Measurements from ENCODE around the gene ARHGAP21. TPM values are rescaled to one million over a fixed set of nuclear protein-coding genes. Genes with fewer than 3 reads are reported as not detected.

The ARHGAP21 gene
- total and polyA plus RNA-seq, 2 donors (not counting 1 experiment from before 2014, with no cell fraction given), result 5.3 to 25.5 TPM

DNA sequence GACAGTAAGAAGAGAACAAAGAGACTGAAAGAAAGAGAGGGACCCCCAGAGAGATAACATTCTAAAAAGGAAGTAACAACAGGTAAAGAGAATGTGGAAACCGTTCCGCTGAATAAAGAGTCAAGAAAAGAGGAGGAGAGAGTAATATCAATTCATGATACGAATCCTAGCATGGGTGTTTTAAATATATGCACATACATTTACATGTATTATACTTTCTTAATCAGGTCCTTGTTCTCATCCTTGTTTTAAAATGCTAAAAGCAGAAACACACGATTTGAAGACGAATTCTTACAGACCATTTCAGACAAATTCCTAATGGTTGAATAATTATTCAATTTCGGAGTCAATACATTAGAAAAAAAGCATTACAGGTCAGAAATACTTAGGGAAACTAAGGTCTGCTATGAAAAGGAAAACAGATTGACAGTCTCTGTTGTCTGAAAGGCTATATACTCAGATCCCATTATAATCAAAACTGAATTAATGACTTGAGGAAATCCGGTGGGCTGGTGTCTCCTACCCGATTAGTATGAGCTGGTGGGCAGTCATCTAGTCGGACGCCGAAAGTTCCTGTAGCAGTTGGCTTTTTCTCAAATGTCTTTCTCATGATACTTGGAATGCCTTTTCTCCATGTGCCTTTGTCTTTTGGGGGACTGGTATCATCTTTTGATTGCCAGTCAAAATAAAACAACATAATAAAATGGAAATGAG lies 127.3 kb downstream of the ARHGAP21 start:
- no peak overlapping the region for H3K27ac ChIP-seq (ENCODE audit: low read length in 2 of 2)
- Mint-ChIP-seq H3K4me1 (no peaks in the 10 kb centered on the region), H3K9me3 (ENCODE audit: insufficient read depth) (no peaks in the 10 kb centered on the region), H3K27me3 (no peaks in the 10 kb centered on the region), H3K4me3 (no peak overlapping the region), H3K27ac (no peak overlapping the region)
- H3K36me3 ChIP-seq (replicated peaks in 1 of 2; ENCODE audit: control extremely low read depth in 1 of 2, control insufficient read depth in 1 of 2, extremely low read depth in 1 of 2, insufficient read depth in 2 of 2, low read length in 1 of 2), result no peaks in the 10 kb centered on the region
- no peaks in the 10 kb centered on the region for H3K79me2 ChIP-seq (ENCODE audit: control insufficient read depth, insufficient read depth, low read length)
- TF ChIP-seq EZH2 (IDR thresholded peaks at IDR 0.05; ENCODE audit: borderline replicate concordance, insufficient read depth, low read depth, low read length, poor library complexity, severe bottlenecking), result no peak
- TF ChIP-seq, protein P1, sequence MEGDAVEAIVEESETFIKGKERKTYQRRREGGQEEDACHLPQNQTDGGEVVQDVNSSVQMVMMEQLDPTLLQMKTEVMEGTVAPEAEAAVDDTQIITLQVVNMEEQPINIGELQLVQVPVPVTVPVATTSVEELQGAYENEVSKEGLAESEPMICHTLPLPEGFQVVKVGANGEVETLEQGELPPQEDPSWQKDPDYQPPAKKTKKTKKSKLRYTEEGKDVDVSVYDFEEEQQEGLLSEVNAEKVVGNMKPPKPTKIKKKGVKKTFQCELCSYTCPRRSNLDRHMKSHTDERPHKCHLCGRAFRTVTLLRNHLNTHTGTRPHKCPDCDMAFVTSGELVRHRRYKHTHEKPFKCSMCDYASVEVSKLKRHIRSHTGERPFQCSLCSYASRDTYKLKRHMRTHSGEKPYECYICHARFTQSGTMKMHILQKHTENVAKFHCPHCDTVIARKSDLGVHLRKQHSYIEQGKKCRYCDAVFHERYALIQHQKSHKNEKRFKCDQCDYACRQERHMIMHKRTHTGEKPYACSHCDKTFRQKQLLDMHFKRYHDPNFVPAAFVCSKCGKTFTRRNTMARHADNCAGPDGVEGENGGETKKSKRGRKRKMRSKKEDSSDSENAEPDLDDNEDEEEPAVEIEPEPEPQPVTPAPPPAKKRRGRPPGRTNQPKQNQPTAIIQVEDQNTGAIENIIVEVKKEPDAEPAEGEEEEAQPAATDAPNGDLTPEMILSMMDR (IDR thresholded peaks at IDR 0.05), result no peak
- H3K9me3 ChIP-seq (ENCODE audit: control extremely low read depth in 1 of 3, control insufficient read depth in 2 of 3, insufficient read depth in 1 of 3, low read length in 2 of 3), result no peaks in the 10 kb centered on the region
- intact Hi-C loops (cut with micrococcal nuclease), result no loop called here
- H3K4me3 ChIP-seq (ENCODE audit: control extremely low read depth in 1 of 5, extremely low read depth in 1 of 5, insufficient read depth in 1 of 5, low read depth in 2 of 5, low read length in 4 of 5), result no peak overlapping the region
- DNase-seq, result no peak
- no peak overlapping the region for H2AFZ ChIP-seq (ENCODE audit: insufficient read depth, low read depth, low read length, poor library complexity, severe bottlenecking)
- WGBS (ENCODE audit: insufficient coverage), result 100% methylated on average over 5 of the region's 11 CpGs
- no peak for ATAC-seq (ENCODE audit: low read depth)
- no peaks in the 10 kb centered on the region for H3K4me1 ChIP-seq (ENCODE audit: control insufficient read depth in 2 of 2, insufficient read depth in 2 of 2, low read length in 2 of 2)
- no peak overlapping the region for H3K9ac ChIP-seq (ENCODE audit: low read length)
- H4K20me1 ChIP-seq (ENCODE audit: control insufficient read depth, insufficient read depth, low read length, poor library complexity, severe bottlenecking), result no peaks in the 10 kb centered on the region
- H3K4me2 ChIP-seq (replicated peaks; ENCODE audit: low read depth, low read length, poor library complexity, severe bottlenecking), result no peak overlapping the region
- no peaks in the 10 kb centered on the region for H3K27me3 ChIP-seq (replicated peaks in 1 of 4; ENCODE audit: control extremely low read depth in 1 of 4, control insufficient read depth in 3 of 4, insufficient read depth in 4 of 4, low read length in 3 of 4)
- ChIA-PET POLR2A (no interaction called here), CTCF (no interaction called here)

DNA sequence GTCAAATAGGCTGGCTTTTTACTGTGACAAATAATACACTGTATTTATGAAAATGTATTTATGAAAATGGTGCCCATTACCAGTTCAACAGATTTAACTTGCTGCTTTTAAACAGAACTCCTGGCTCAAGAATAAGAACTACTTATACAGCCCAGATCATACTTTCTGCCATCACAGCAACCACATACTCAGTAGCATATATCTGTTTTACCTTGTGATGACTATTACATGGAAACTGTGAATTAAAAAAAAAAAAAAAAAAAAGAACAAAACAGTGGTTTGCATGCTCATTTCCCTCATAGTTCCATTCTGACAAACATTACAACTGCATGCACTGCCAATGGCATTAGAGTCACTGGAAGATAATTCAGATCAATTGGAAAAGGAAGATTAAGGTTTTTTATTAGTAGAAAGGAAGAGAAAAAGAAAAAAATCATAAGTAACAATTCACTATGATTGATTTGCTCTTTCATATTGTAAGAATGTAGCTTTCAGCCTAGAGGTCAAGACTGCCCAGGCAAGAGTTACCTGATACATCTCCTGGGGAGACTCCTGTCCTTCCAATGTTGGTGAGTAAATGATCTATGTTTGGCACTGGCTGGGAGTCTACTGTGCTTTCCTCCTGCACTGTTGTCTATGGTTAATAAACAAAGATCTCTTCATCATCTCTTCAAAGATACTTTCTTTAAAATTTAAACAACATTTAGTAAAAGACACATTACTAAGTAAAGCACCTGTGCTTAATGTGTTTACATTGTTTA lies 132.8 kb downstream of the ARHGAP21 start:
- H3K4me1 Mint-ChIP-seq, result no peaks in the 10 kb centered on the region
- POLR2A ChIA-PET, result no interaction called here
- no peak for TF ChIP-seq EZH2 (IDR thresholded peaks at IDR 0.05; ENCODE audit: borderline replicate concordance, insufficient read depth, low read depth, low read length, poor library complexity, severe bottlenecking)
- TF ChIP-seq, protein P1 (IDR thresholded peaks at IDR 0.05), result no peak

More for the DNA sequence above, 132.8 kb downstream of the ARHGAP21 start:
- Histone ChIP-seq H3K4me2 (replicated peaks; ENCODE audit: low read depth, low read length, poor library complexity, severe bottlenecking) (no peak overlapping the region), H4K20me1 (ENCODE audit: control insufficient read depth, insufficient read depth, low read length, poor library complexity, severe bottlenecking) (no peaks in the 10 kb centered on the region), H3K27ac (ENCODE audit: low read length in 2 of 2) (no peak overlapping the region), H2AFZ (ENCODE audit: insufficient read depth, low read depth, low read length, poor library complexity, severe bottlenecking) (no peak overlapping the region), H3K79me2 (ENCODE audit: control insufficient read depth, insufficient read depth, low read length) (no peaks in the 10 kb centered on the region), H3K36me3 (replicated peaks in 1 of 2; ENCODE audit: control extremely low read depth in 1 of 2, control insufficient read depth in 1 of 2, extremely low read depth in 1 of 2, insufficient read depth in 2 of 2, low read length in 1 of 2) (no peaks in the 10 kb centered on the region), H3K4me1 (ENCODE audit: control insufficient read depth in 2 of 2, insufficient read depth in 2 of 2, low read length in 2 of 2) (no peaks in the 10 kb centered on the region), H3K9ac (ENCODE audit: low read length) (no peak overlapping the region), H3K4me3 (ENCODE audit: control extremely low read depth in 1 of 5, extremely low read depth in 1 of 5, insufficient read depth in 1 of 5, low read depth in 2 of 5, low read length in 4 of 5) (no peak overlapping the region), H3K27me3 (replicated peaks in 1 of 4; ENCODE audit: control extremely low read depth in 1 of 4, control insufficient read depth in 3 of 4, insufficient read depth in 4 of 4, low read length in 3 of 4) (no peaks in the 10 kb centered on the region), H3K9me3 (ENCODE audit: control extremely low read depth in 1 of 3, control insufficient read depth in 2 of 3, insufficient read depth in 1 of 3, low read length in 2 of 3) (no peaks in the 10 kb centered on the region)
- DNase-seq (no peak), ATAC-seq (ENCODE audit: low read depth) (no peak)
- no peaks in the 10 kb centered on the region for H3K9me3 Mint-ChIP-seq (ENCODE audit: insufficient read depth)
- CTCF ChIA-PET, result no interaction called here
- no peaks in the 10 kb centered on the region for H3K27me3 Mint-ChIP-seq
- intact Hi-C loops (cut with micrococcal nuclease), result no loop called here
- H3K27ac Mint-ChIP-seq, result no peak overlapping the region
- H3K4me3 Mint-ChIP-seq, result no peak overlapping the region

Data from B cell (primary cell).